Transverse colon (tissue), 4 donors: ENCODE measurements around the gene TGIF1. TPM values are rescaled to one million over a fixed set of nuclear protein-coding genes. Genes with fewer than 3 reads are reported as not detected.

ENCODE experiments used
- DNase-seq: peaks from one replicate; pipeline ENCODE4 v3.0.0-alpha.2; 2019
- H3K27ac ChIP-seq, 4 donors: fragments of 200-600 bp; sonication (generic); 2 replicates each; pipeline ENCODE4 v1.5.1; 2016 to 2018; ENCODE audit warnings: inconsistent platforms in 4 of 4
- H3K27me3 ChIP-seq: fragments of 200-600 bp; sonication (generic); 2 replicates; pipeline ENCODE4 v1.5.1; 2017; ENCODE audit warnings: inconsistent platforms
- H3K36me3 ChIP-seq, 4 donors: fragments of 200-600 bp; sonication (generic); 2 replicates each; pipeline ENCODE4 v1.5.1; 2017 to 2019; ENCODE audit warnings: inconsistent platforms in 4 of 4
- H3K4me1 ChIP-seq, 4 donors: fragments of 200-600 bp; sonication (generic); 2 replicates each; pipeline ENCODE4 v1.5.1; 2017 to 2020; ENCODE audit warnings: inconsistent platforms in 4 of 4
- H3K4me3 ChIP-seq, 4 donors: fragments of 200-600 bp; sonication (generic); 1 replicate in 1 of 4; 2 replicates in 3 of 4; pipeline versions ENCODE4 v1.5.1 to v1.6.1; 2017 to 2019; ENCODE audit warnings: inconsistent platforms in 4 of 4
- H3K9me3 ChIP-seq, 2 donors: fragments of 200-600 bp; sonication (generic); 2 replicates each; pipeline ENCODE4 v1.5.1; 2017 to 2019; ENCODE audit warnings: inconsistent platforms in 2 of 2
- EP300 ChIP-seq: sonication (generic); formaldehyde crosslinking; IDR thresholded peaks from one replicate; pipeline ENCODE4 v1.6.1; 2017; ENCODE audit warnings: antibody characterized with exemption, low read depth
- POLR2A ChIP-seq: fragments of 450-650 bp; IDR thresholded peaks from one replicate; pipeline ENCODE4 v1.6.1; 2016; ENCODE audit warnings: antibody characterized with exemption, mild to moderate bottlenecking, moderate library complexity
- POLR2AphosphoS5 ChIP-seq, 3 donors: sonication (generic); formaldehyde crosslinking; IDR thresholded peaks; one replicate each; pipeline ENCODE4 v1.6.1; 2016; ENCODE audit warnings: antibody characterized with exemption in 3 of 3
- WGBS, 2 donors: methylation state at CpG; one replicate each; pipeline ENCODE4 v1.1.5; 2018; ENCODE audit warnings: low coverage in 1 of 2; 5-methylcytosine and 5-hydroxymethylcytosine counted together
- in situ Hi-C, 4 donors: fragments of 200-750 bp; cut with MboI; loops; one replicate each; pipeline versions ENCODE4 v1.15.0 to v1.15.1; 2017; ENCODE audit warnings: low sequenced_read_pairs in 3 of 4, low pct_ligation_motif_present in 1 of 4, low pct_unique_long_range_greater_than_20kb in 1 of 4
- intact Hi-C: fragments of 100-400 bp; cut with DNase I; formaldehyde crosslinking; loops from one replicate; pipeline ENCODE4 v1.15.1; 2023; ENCODE audit warnings: low total_unique reads
- total RNA-seq, 4 donors: library from RNA; depleted of rRNA; stranded (reverse); fragments of >200 nt; gene quantifications; one replicate each; pipeline ENCODE4 v1.1.0, GENCODE V29; 2016
- TF ChIP-seq, protein P1 (sequence below), 5 experiments: fragments of 200-600 bp in 3 of 5; fragments of 450-650 bp in 2 of 5; sonication (generic) in 3 of 5; IDR thresholded peaks; 1 replicate in 2 of 5; 2 replicates in 3 of 5; pipeline ENCODE4 v1.5.1; 2016 to 2017; ENCODE audit warnings: antibody characterized with exemption in 5 of 5, inconsistent platforms in 3 of 5, mild to moderate bottlenecking in 2 of 5, moderate library complexity in 1 of 5

Gene TGIF1
- total RNA-seq, 4 donors from 2014 or later = 23.2 to 166 (median 53.3) TPM

DNA sequence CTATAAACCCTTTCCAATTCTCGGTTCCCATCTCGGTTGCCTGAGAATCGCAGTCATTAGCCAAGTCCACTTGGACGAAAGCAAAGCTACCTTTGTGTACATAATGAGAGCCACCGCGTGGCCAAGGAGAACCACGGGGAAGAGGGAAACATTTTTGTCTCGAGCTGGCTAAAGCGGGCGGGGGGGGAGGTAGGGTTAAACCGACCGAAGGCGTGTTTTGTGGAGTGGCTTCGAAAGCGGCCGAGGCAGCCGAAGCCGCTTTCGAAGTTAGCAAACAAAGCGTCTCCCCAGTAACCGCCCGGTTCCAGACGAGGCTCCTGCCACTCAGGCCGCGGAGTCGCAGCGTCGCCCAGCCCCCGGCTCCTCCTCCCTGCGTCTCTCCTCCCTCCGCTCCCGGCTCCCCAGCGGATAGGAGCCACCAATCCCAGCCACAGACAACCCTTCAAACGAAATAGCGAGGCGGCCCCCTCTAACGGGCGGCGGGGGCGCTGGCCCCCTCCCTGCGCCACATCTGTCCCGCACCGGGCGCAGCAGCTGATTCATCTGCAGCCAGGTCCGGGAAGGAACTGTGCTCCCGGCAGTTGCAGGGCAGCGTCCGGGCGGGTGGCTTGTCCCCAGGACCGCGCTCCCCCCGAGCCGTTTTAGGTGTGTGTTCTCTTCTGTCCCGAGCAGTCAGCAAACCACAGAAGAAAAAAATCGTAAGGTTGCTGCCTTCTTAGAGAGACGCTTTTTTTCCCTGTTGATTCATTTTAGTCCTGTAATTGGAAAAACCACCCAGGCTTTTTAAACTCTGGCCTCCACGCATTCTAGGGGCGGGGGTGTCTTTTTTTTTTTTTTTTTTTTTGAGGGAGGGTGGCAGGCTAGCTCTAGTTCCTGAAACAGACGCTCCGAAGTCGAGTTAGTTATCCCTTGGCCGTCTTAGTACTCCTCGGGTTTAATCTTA is 1.8 kb upstream of the TGIF1 start:
- peak; percentile 95 for DNase-seq
- in situ Hi-C loops = loop anchor here in 3 of 4 donors (10.0 kb wide), 2 partner anchors 147 to 217 kb away; no protein-coding TSS in a partner anchor
- 0% methylated on average over 22 to 63 of the region's 63 CpGs for WGBS, 2 donors
- Histone ChIP-seq H3K27ac (peak overlapping the region; percentile 98 to 99 (median 99)), H3K36me3 (no peaks in the 10 kb centered on the region), H3K4me3 (peak overlapping the region; percentile 68 to 87 (median 80)), H3K27me3 (no peaks in the 10 kb centered on the region), H3K4me1 (peaks cover 4 to 20% (median 10%) of the 10 kb centered on the region in 4 donors), H3K9me3 (no peaks in the 10 kb centered on the region)
- TF ChIP-seq POLR2AphosphoS5 (IDR thresholded peaks at IDR 0.05) (peak; percentile 96 to 98 (median 96)), EP300 (no peak), POLR2A (peak; percentile 97)
- TF ChIP-seq, protein P1, sequence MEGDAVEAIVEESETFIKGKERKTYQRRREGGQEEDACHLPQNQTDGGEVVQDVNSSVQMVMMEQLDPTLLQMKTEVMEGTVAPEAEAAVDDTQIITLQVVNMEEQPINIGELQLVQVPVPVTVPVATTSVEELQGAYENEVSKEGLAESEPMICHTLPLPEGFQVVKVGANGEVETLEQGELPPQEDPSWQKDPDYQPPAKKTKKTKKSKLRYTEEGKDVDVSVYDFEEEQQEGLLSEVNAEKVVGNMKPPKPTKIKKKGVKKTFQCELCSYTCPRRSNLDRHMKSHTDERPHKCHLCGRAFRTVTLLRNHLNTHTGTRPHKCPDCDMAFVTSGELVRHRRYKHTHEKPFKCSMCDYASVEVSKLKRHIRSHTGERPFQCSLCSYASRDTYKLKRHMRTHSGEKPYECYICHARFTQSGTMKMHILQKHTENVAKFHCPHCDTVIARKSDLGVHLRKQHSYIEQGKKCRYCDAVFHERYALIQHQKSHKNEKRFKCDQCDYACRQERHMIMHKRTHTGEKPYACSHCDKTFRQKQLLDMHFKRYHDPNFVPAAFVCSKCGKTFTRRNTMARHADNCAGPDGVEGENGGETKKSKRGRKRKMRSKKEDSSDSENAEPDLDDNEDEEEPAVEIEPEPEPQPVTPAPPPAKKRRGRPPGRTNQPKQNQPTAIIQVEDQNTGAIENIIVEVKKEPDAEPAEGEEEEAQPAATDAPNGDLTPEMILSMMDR (IDR thresholded peaks at IDR 0.05) = peak in 1 of 5 experiments; percentile 15
- intact Hi-C loops = no loop called here

- in situ Hi-C loops = loop anchor here in 3 of 4 donors (10.0 kb wide), 2 partner anchors 146 to 216 kb away; no protein-coding TSS in a partner anchor
Measured at GRCh38 chr18:3448838-3449511, 997 bp upstream of the TGIF1 start.

DNA sequence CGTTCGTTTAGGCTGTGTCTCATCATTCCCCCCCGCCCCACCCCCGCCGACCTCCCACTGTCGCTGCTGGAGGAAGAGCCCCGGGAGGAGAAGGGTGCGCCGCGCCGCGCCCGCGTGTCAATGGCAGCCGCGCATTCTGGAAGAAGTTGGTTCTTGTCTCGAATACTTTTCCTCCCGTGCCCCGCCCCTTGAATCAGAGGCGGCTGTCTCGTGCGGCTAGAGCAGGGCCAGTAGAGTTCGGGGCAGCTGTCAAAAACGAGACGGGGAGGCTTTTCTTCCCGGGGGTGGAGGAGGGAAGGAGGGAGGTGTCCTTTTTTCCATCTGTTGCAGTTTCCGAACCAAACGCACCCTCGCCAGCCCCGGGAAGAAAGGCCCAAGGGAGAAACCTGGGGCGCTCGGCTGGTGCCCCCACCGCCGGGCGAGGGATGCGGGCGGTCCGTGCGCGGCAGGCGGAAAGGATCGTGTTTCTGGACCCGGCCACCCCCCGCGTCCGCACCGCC is 410 bp upstream of the TGIF1 start:
- peak; percentile 83 for DNase-seq
- TF ChIP-seq POLR2AphosphoS5 (IDR thresholded peaks at IDR 0.05) (no peak), EP300 (no peak), POLR2A (no peak)
- TF ChIP-seq, protein P1 (IDR thresholded peaks at IDR 0.05) = no peak
- H3K9me3 ChIP-seq = no peaks in the 10 kb centered on the region
- peak overlapping the region; percentile 68 to 87 (median 80) for H3K4me3 ChIP-seq
- in situ Hi-C loops (loop anchor here (5.0 to 25.0 kb wide), 6 partner anchors 138 to 215 kb away; no protein-coding TSS in a partner anchor), intact Hi-C loops (loop anchor here (2.0 to 10.0 kb wide), 3 partner anchors 145 to 218 kb away; no protein-coding TSS in a partner anchor)
- H3K36me3 ChIP-seq = no peaks in the 10 kb centered on the region
- H3K4me1 ChIP-seq = peaks cover 4 to 28% (median 11%) of the 10 kb centered on the region in 4 donors
- H3K27me3 ChIP-seq = no peaks in the 10 kb centered on the region
- H3K27ac ChIP-seq = peak overlapping the region; percentile 98 to 99 (median 99)
- whole genome bisulfite sequencing, 2 donors = 0% methylated on average over 23 of the region's 47 CpGs; no CpG with 5 or more reads in 1 of the 2 donors

More at GRCh38 chr18:3448838-3449511, 997 bp upstream of the TGIF1 start:
- peak overlapping the region; percentile 98 to 99 (median 99) for H3K27ac ChIP-seq
- 0% methylated on average over 11 to 26 of the region's 38 CpGs for WGBS, 2 donors
- H3K4me3 ChIP-seq = peak overlapping the region; percentile 68 to 87 (median 80)
- intact Hi-C loops = no loop called here
- no peaks in the 10 kb centered on the region for H3K36me3 ChIP-seq
- DNase-seq = no peak
- H3K9me3 ChIP-seq = no peaks in the 10 kb centered on the region
- TF ChIP-seq, protein P1 (IDR thresholded peaks at IDR 0.05) = no peak
- TF ChIP-seq POLR2A (peak; percentile 91), POLR2AphosphoS5 (IDR thresholded peaks at IDR 0.05) (peak; percentile 70 to 91 (median 86)), EP300 (peak; percentile 23)
- H3K4me1 ChIP-seq = peaks cover 4 to 23% (median 11%) of the 10 kb centered on the region in 4 donors
- no peaks in the 10 kb centered on the region for H3K27me3 ChIP-seq
